ENCODE data around the gene NCDN. TPM values are rescaled to one million over a fixed set of nuclear protein-coding genes. Genes with fewer than 3 reads are reported as not detected.

NCDN gene
- total RNA-seq, 1 experiment from 2014 or later, result 39.2 TPM

DNA sequence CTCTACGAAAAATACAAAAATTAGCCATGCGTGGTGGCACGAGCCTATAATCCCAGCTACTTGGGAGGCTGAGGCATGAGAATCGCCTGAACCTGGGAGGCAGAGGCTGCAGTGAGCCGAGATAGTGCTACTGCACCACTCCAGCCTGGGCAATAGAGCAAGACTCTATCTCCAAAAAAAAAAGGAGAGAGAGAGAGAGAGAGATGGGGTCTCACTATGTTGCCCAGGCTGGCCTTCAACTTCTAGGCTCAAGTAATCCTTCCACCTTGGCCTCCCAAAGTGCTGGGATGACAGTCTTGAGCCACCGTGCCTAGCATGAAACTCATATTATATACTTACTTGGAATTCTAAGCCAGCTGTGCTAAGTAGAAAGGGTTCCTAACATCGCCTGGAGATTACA lies 54.1 kb downstream of the NCDN start:
- ATAC-seq, result no peak
- Mint-ChIP-seq H3K4me1 (no peaks in the 10 kb centered on the region), H3K4me3 (no peak overlapping the region), H3K36me3 (peaks cover 38% of the 10 kb centered on the region), H3K9me3 (no peaks in the 10 kb centered on the region), H3K27ac (no peak overlapping the region), H3K27me3 (ENCODE audit: low read depth) (no peaks in the 10 kb centered on the region)
- CTCF ChIA-PET, result no interaction called here
- DNase-seq (ENCODE audit: low spot score), result no peak
- TF ChIP-seq, protein P1, sequence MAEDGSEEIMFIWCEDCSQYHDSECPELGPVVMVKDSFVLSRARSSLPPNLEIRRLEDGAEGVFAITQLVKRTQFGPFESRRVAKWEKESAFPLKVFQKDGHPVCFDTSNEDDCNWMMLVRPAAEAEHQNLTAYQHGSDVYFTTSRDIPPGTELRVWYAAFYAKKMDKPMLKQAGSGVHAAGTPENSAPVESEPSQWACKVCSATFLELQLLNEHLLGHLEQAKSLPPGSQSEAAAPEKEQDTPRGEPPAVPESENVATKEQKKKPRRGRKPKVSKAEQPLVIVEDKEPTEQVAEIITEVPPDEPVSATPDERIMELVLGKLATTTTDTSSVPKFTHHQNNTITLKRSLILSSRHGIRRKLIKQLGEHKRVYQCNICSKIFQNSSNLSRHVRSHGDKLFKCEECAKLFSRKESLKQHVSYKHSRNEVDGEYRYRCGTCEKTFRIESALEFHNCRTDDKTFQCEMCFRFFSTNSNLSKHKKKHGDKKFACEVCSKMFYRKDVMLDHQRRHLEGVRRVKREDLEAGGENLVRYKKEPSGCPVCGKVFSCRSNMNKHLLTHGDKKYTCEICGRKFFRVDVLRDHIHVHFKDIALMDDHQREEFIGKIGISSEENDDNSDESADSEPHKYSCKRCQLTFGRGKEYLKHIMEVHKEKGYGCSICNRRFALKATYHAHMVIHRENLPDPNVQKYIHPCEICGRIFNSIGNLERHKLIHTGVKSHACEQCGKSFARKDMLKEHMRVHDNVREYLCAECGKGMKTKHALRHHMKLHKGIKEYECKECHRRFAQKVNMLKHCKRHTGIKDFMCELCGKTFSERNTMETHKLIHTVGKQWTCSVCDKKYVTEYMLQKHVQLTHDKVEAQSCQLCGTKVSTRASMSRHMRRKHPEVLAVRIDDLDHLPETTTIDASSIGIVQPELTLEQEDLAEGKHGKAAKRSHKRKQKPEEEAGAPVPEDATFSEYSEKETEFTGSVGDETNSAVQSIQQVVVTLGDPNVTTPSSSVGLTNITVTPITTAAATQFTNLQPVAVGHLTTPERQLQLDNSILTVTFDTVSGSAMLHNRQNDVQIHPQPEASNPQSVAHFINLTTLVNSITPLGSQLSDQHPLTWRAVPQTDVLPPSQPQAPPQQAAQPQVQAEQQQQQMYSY (CRISPR knock-in tag; IDR thresholded peaks at IDR 0.05), result no peak
- TF ChIP-seq ZNF121 (CRISPR knock-in tag; IDR thresholded peaks at IDR 0.05) (0 out of 2 replicates have a peak, but pooled peaks have one; percentile 21), ZNF671 (CRISPR knock-in tag; IDR thresholded peaks at IDR 0.05) (no peak)
- POLR2A ChIA-PET, result no interaction called here

DNA sequence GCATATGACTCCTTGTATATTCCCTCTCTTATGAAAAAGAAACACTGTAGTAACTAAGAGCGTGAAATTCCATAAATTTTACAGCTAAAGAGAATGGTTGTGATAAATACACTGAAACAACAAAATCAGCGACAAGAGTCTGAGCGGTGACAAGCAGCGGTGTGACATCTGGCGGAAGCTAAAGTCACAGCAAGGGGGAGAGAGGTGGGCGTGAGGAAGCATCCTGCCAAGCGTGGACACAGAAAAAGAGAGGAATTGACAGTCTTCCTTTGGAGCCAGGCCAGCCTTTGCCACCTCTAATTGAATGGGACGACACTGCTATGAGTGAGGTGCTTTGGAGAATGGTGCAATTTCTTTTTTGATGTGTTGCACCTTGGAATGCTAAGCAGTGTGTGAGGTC lies 57.8 kb downstream of the NCDN start:
- Mint-ChIP-seq H3K4me3 (no peak overlapping the region), H3K9me3 (no peaks in the 10 kb centered on the region), H3K27me3 (ENCODE audit: low read depth) (no peaks in the 10 kb centered on the region), H3K27ac (no peak overlapping the region), H3K36me3 (peaks cover 33% of the 10 kb centered on the region), H3K4me1 (no peaks in the 10 kb centered on the region)
- CTCF ChIA-PET, result interaction anchor here (0.9 kb wide), 1 partner anchor 12 kb away, joined by 3 read pairs; no protein-coding TSS in a partner anchor
- DNase-seq (ENCODE audit: low spot score) (no peak), ATAC-seq (no peak)
- TF ChIP-seq ZNF416 (CRISPR knock-in tag; IDR thresholded peaks at IDR 0.05) (no peak), FOXK1 (CRISPR knock-in tag; IDR thresholded peaks at IDR 0.05) (no peak)
- TF ChIP-seq, protein P2, sequence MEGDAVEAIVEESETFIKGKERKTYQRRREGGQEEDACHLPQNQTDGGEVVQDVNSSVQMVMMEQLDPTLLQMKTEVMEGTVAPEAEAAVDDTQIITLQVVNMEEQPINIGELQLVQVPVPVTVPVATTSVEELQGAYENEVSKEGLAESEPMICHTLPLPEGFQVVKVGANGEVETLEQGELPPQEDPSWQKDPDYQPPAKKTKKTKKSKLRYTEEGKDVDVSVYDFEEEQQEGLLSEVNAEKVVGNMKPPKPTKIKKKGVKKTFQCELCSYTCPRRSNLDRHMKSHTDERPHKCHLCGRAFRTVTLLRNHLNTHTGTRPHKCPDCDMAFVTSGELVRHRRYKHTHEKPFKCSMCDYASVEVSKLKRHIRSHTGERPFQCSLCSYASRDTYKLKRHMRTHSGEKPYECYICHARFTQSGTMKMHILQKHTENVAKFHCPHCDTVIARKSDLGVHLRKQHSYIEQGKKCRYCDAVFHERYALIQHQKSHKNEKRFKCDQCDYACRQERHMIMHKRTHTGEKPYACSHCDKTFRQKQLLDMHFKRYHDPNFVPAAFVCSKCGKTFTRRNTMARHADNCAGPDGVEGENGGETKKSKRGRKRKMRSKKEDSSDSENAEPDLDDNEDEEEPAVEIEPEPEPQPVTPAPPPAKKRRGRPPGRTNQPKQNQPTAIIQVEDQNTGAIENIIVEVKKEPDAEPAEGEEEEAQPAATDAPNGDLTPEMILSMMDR (IDR thresholded peaks at IDR 0.05), result no peak
- POLR2A ChIA-PET, result no interaction called here

Other genes starting within 250 kb of the NCDN start
- gene KIAA0319L, start 396 bp upstream of the NCDN start, total RNA-seq (2021), result 66.3 to 71.7 TPM (median 70.0 TPM) in 3 replicates
- 1.5 to 1.7 TPM (median 1.5 TPM) in 3 replicates for gene TFAP2E, start 15.5 kb downstream of the NCDN start, total RNA-seq (2021)
- 76.7 to 81.7 TPM (median 80.6 TPM) in 3 replicates for gene PSMB2, start 83.7 kb downstream of the NCDN start, total RNA-seq (2021)
- 7.2 to 10.1 TPM (median 8.6 TPM) in 3 replicates for gene C1orf216, start 161.1 kb downstream of the NCDN start, total RNA-seq (2021)
- gene CLSPN, start 212.2 kb downstream of the NCDN start, total RNA-seq (2021), result 34.6 to 37.1 TPM (median 34.6 TPM) in 3 replicates

Measured in WTC11 (cell line).